ENCODE measurements around the gene DGKZ.

DNA sequence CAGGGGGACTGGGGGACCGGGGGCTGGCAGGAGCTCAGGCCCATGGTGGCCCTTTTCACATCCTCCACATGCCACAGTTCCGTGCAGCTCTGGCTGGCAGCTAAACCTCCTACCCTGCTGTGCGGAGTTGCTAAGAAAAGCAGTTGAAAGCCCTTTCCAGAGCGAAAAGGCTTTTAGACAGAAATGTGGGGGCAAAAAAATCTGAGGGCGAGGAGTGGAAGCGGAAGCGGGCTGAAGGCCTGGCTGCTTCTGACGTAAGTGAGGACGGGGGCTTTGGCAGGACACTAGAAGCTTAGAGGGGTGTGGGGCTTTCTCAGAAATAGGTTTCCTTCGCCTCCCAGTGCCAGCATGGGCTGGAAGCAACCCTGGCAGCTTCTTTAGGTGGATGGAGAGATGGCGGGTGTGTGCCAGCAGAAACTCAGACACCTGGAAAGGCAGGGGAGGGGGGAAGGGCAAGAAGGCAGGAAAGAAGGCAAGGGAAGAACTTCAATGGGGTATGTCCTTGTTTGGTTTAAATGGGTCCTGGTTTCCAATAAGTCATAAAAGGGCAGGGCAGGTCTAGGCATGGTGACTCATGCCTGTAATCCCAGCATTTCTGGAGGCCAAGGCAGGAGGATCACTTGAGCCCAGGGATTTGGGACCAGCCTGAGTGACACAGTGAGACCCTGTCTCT, 11.2 kb upstream of the DGKZ start:
- TF ChIP-seq CTCF (conservative IDR thresholded peaks at IDR 0.05) (no peak), ZFX (IDR thresholded peaks at IDR 0.05) (no peak)
